Measurements from ENCODE around the gene EPS8L1. TPM values are rescaled to one million over a fixed set of nuclear protein-coding genes. Genes with fewer than 3 reads are reported as not detected.

The EPS8L1 gene
- total and polyA plus RNA-seq, 2 of the 4 experiments (the other 2 are of a cell fraction), result 0.90 to 2.9 TPM

GRCh38 chr19:55056827-55057226 is 18.8 kb upstream of the EPS8L1 start:
- Histone ChIP-seq H2BK5ac (ENCODE audit: low read depth, low read length, poor library complexity, severe bottlenecking) (no peak overlapping the region), H4K8ac (ENCODE audit: low read depth in 2 of 2, low read length in 2 of 2) (no peak overlapping the region), H2AK9ac (replicated peaks; ENCODE audit: low read depth, low read length, poor library complexity) (no peak overlapping the region), H2BK15ac (ENCODE audit: low read depth, low read length) (no peak overlapping the region), H3K9me3 (ENCODE audit: control insufficient read depth, insufficient read depth, low read length) (no peaks in the 10 kb centered on the region), H3K9ac (ENCODE audit: low read depth, low read length) (no peak overlapping the region), H3K79me1 (ENCODE audit: low read depth in 1 of 2, low read length in 2 of 2) (peaks cover 0 to 4% of the 10 kb centered on the region in 2 experiments; a peak in 2 of 4 replicates), H3K18ac (ENCODE audit: low read depth, low read length) (no peak overlapping the region), H4K20me1 (ENCODE audit: insufficient read depth, low read length) (no peaks in the 10 kb centered on the region), H3K27me3 (ENCODE audit: control insufficient read depth, insufficient read depth, low read length) (no peaks in the 10 kb centered on the region), H2AK5ac (ENCODE audit: low read depth, low read length) (no peak overlapping the region), H3K4me1 (ENCODE audit: control insufficient read depth, insufficient read depth, low read length) (no peaks in the 10 kb centered on the region), H3K36me3 (ENCODE audit: control insufficient read depth, insufficient read depth, low read length) (peaks cover 31% of the 10 kb centered on the region), H4K5ac (ENCODE audit: low read depth, low read length) (no peak overlapping the region), H3K27ac (ENCODE audit: insufficient read depth, low read length) (no peak overlapping the region), H3K4me3 (ENCODE audit: insufficient read depth, low read depth, low read length) (no peak overlapping the region), H2BK120ac (ENCODE audit: low read depth, low read length) (no peak overlapping the region), H3K4ac (ENCODE audit: low read depth, low read length) (no peak overlapping the region), H3K4me2 (ENCODE audit: low read depth, low read length) (no peak overlapping the region), H2AFZ (replicated peaks; ENCODE audit: low read length, poor library complexity) (no peak overlapping the region), H2BK20ac (ENCODE audit: low read depth, low read length) (no peak overlapping the region), H3K14ac (replicated peaks; ENCODE audit: low read depth, low read length) (no peak overlapping the region), H4K91ac (ENCODE audit: insufficient read depth, low read depth, low read length) (no peak overlapping the region), H3K56ac (ENCODE audit: extremely low read depth, insufficient read depth, low read length) (no peak overlapping the region), H3K9me1 (ENCODE audit: insufficient read depth, low read length) (no peaks in the 10 kb centered on the region), H3K23ac (ENCODE audit: low read depth, low read length) (no peak overlapping the region)
- TF ChIP-seq BHLHE40 (IDR thresholded peaks at IDR 0.05; ENCODE audit: low read depth, low read length), result no peak
- no peak for TF ChIP-seq SMC3 (IDR thresholded peaks at IDR 0.05; ENCODE audit: low read depth, low read length)
- TF ChIP-seq MXI1 (IDR thresholded peaks at IDR 0.05; ENCODE audit: borderline replicate concordance, low read depth, low read length), result no peak
- TF ChIP-seq, protein P1, sequence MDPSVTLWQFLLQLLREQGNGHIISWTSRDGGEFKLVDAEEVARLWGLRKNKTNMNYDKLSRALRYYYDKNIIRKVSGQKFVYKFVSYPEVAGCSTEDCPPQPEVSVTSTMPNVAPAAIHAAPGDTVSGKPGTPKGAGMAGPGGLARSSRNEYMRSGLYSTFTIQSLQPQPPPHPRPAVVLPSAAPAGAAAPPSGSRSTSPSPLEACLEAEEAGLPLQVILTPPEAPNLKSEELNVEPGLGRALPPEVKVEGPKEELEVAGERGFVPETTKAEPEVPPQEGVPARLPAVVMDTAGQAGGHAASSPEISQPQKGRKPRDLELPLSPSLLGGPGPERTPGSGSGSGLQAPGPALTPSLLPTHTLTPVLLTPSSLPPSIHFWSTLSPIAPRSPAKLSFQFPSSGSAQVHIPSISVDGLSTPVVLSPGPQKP (IDR thresholded peaks at IDR 0.05; ENCODE audit: borderline replicate concordance, low read depth, low read length), result no peak
- TF ChIP-seq CTCF (conservative IDR thresholded peaks at IDR 0.05; ENCODE audit: low read depth, low read length), result no peak
- TF ChIP-seq POLR2A (IDR thresholded peaks at IDR 0.05; ENCODE audit: low read depth, low read length), result no peak
- TF ChIP-seq USF2 (IDR thresholded peaks at IDR 0.05; ENCODE audit: low read depth, low read length), result no peak
- TF ChIP-seq RCOR1 (IDR thresholded peaks at IDR 0.05; ENCODE audit: insufficient replicate concordance, low read length), result no peak
- no peak for TF ChIP-seq FOS (IDR thresholded peaks at IDR 0.05; ENCODE audit: low read depth, low read length)
- TF ChIP-seq RAD21 (IDR thresholded peaks at IDR 0.05; ENCODE audit: low read length), result no peak
- no peak for TF ChIP-seq RFX5 (IDR thresholded peaks at IDR 0.05; ENCODE audit: low read depth, low read length)
- TF ChIP-seq CHD1 (IDR thresholded peaks at IDR 0.05; ENCODE audit: low read depth, low read length), result no peak
- no peak for TF ChIP-seq NFE2L2 (IDR thresholded peaks at IDR 0.05; ENCODE audit: low read depth, low read length)
- TF ChIP-seq MAFK (IDR thresholded peaks at IDR 0.05; ENCODE audit: low read depth, low read length), result no peak
- TF ChIP-seq CEBPB (IDR thresholded peaks at IDR 0.05; ENCODE audit: low read depth, low read length), result no peak
- in situ Hi-C loops (cut with MboI; ENCODE audit: low sequenced_read_pairs) (no loop called here), dilution Hi-C loops (cut with HindIII; ENCODE audit: low sequenced_read_pairs, unreplicated experiment) (no loop called here), intact Hi-C loops (cut with micrococcal nuclease) (no loop called here)
- 100% methylated on average over 2 of the region's 9 CpGs; no CpG with 5 or more reads in 1 of the 2 experiments for WGBS, 2 experiments (ENCODE audit: extremely low coverage in 2 of 2, insufficient read length in 1 of 2)
- POLR2A ChIA-PET (ENCODE audit: unreplicated experiment), result no interaction called here
- DNase-seq, result no peak
- CTCF ChIA-PET, result no interaction called here
- no TSS peak for BruUV-seq (replicated peaks)
- no peak for ATAC-seq (ENCODE audit: low read depth)
